ENCODE data around the gene ZBTB22. TPM values are rescaled to one million over a fixed set of nuclear protein-coding genes. Genes with fewer than 3 reads are reported as not detected.

Gene ZBTB22
- total RNA-seq, 1 donor from 2014 or later, result 23.4 TPM

DNA sequence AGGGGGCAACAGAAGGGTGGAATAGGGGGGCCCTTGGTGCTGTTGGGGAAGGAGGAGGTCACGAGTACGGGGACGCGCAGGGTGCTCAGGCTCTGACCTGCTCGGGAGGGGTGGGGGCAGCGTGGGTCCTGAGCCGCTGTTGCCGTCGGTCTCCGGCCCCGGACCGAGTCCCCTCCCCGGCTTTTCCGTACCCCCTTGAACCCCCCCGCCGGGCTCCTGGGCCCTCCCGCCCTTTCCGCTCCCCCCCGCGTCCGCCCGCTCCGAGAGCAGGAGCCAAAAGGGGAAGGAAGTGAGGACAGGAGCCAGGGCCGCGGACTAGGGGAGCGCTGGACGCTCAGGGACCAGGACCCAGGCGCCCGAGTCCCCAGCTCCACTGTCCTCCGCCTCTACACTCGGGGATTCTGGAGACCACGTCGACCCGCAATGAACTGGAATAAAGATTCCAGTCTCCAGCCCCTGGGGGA lies 18.7 kb downstream of the ZBTB22 start, which contains the start of gene RGL2:
Gene RGL2, minus strand, starts transcription at position 170 of the 464 bp plus-strand sequence. CDS start 332 bp downstream, outside the sequence.
- no peak for DNase-seq (ENCODE audit: low read depth, low spot score)
- Mint-ChIP-seq H3K4me1 (peaks cover 39% of the 10 kb centered on the region), H3K27me3 (ENCODE audit: low read depth) (no peaks in the 10 kb centered on the region)

GRCh38 chr6:33297956-33298772 lies 19.4 kb downstream of the ZBTB22 start:
- peaks cover 39% of the 10 kb centered on the region for H3K4me1 Mint-ChIP-seq
- H3K9me3 Mint-ChIP-seq, result no peaks in the 10 kb centered on the region
- DNase-seq (ENCODE audit: low read depth, low spot score), result no peak
- peak overlapping the region; percentile 96 for H3K27ac Mint-ChIP-seq (ENCODE audit: unreplicated experiment)
- H3K27me3 Mint-ChIP-seq (ENCODE audit: low read depth), result no peaks in the 10 kb centered on the region
- TF ChIP-seq, protein P1, sequence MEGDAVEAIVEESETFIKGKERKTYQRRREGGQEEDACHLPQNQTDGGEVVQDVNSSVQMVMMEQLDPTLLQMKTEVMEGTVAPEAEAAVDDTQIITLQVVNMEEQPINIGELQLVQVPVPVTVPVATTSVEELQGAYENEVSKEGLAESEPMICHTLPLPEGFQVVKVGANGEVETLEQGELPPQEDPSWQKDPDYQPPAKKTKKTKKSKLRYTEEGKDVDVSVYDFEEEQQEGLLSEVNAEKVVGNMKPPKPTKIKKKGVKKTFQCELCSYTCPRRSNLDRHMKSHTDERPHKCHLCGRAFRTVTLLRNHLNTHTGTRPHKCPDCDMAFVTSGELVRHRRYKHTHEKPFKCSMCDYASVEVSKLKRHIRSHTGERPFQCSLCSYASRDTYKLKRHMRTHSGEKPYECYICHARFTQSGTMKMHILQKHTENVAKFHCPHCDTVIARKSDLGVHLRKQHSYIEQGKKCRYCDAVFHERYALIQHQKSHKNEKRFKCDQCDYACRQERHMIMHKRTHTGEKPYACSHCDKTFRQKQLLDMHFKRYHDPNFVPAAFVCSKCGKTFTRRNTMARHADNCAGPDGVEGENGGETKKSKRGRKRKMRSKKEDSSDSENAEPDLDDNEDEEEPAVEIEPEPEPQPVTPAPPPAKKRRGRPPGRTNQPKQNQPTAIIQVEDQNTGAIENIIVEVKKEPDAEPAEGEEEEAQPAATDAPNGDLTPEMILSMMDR (conservative IDR thresholded peaks at IDR 0.05), result no peak
- H3K36me3 Mint-ChIP-seq (ENCODE audit: low read depth), result no peaks in the 10 kb centered on the region
- H3K4me3 Mint-ChIP-seq, result peak overlapping the region; percentile 99

More for the DNA sequence above, 18.7 kb downstream of the ZBTB22 start, which contains the start of gene RGL2:
- Mint-ChIP-seq H3K36me3 (ENCODE audit: low read depth) (no peaks in the 10 kb centered on the region), H3K4me3 (peak within 1 kb of the TSS; percentile 99), H3K9me3 (no peaks in the 10 kb centered on the region), H3K27ac (ENCODE audit: unreplicated experiment) (peak within 1 kb of the TSS; percentile 99)
- TF ChIP-seq, protein P1 (conservative IDR thresholded peaks at IDR 0.05), result no peak

GRCh38 chr6:33297406-33297955 lies 20.1 kb downstream of the ZBTB22 start:
- no peaks in the 10 kb centered on the region for H3K27me3 Mint-ChIP-seq (ENCODE audit: low read depth)
- no peak for DNase-seq (ENCODE audit: low read depth, low spot score)
- H3K36me3 Mint-ChIP-seq (ENCODE audit: low read depth), result no peaks in the 10 kb centered on the region
- TF ChIP-seq, protein P1 (conservative IDR thresholded peaks at IDR 0.05), result no peak
- peak overlapping the region; percentile 12 for H3K27ac Mint-ChIP-seq (ENCODE audit: unreplicated experiment)
- H3K4me3 Mint-ChIP-seq, result peak overlapping the region; percentile 99
- H3K4me1 Mint-ChIP-seq, result peaks cover 39% of the 10 kb centered on the region
- no peaks in the 10 kb centered on the region for H3K9me3 Mint-ChIP-seq

- TF ChIP-seq, protein P1 (conservative IDR thresholded peaks at IDR 0.05), result no peak
- no peak for DNase-seq (ENCODE audit: low read depth, low spot score)
- Mint-ChIP-seq H3K27me3 (ENCODE audit: low read depth) (no peaks in the 10 kb centered on the region), H3K9me3 (no peaks in the 10 kb centered on the region), H3K4me1 (peaks cover 39% of the 10 kb centered on the region), H3K36me3 (ENCODE audit: low read depth) (no peaks in the 10 kb centered on the region), H3K27ac (ENCODE audit: unreplicated experiment) (no peak overlapping the region), H3K4me3 (peak overlapping the region; percentile 99)
Measured at GRCh38 chr6:33296797-33297405, 20.6 kb downstream of the ZBTB22 start.

DNA sequence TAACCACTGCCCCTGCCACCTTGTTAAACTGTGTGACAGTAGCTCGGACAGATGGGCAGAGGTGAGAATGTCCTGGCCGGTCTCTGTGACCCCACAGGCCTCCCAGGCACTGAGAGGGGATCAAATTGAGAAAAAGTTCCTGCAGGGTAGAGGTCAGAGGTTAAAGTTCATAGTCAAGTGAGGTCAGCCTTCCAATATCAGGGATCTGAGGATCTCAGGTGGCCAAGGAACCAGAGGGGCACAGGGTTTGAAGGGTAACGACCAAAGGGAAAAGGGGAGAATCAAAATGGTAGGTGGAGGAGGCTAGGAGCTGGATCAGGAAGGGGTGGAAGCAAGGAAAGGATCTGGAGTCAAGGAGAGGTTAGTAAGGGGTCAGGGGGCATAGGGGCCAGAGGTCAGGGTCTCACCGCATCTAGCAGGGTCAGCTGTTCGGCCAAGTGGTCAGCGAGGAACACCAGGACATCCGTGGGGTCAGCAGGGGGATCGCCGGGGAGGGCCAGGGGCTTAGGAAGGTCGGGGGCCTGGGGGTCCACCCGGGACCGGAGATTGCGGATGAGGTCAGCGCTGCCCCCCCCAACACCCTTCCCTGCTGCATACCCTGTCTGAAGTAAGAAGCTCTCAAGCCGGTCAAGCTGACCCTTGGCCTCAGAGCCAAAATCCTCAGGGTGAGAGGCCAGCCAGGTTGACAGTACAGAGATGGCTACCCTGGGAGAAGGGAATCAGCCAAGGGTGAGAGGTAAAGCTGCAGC lies 21.7 kb downstream of the ZBTB22 start:
- TF ChIP-seq, protein P1 (conservative IDR thresholded peaks at IDR 0.05), result no peak
- no peaks in the 10 kb centered on the region for H3K36me3 Mint-ChIP-seq (ENCODE audit: low read depth)
- no peak overlapping the region for H3K27ac Mint-ChIP-seq (ENCODE audit: unreplicated experiment)

More for the DNA sequence above, 21.7 kb downstream of the ZBTB22 start:
- Mint-ChIP-seq H3K4me1 (peaks cover 36% of the 10 kb centered on the region), H3K4me3 (peak overlapping the region; percentile 87), H3K27me3 (ENCODE audit: low read depth) (no peaks in the 10 kb centered on the region), H3K9me3 (no peaks in the 10 kb centered on the region)
- no peak for DNase-seq (ENCODE audit: low read depth, low spot score)

Data from neural crest cell (in vitro differentiated cells).